Glutamatergic neuron (in vitro differentiated cells): ENCODE measurements around the gene RGPD4. TPM values are rescaled to one million over a fixed set of nuclear protein-coding genes. Genes with fewer than 3 reads are reported as not detected.
"Not testable (repeated sequence)": the region's sequence is repeated elsewhere in the genome, so short reads cannot be mapped to it uniquely, and the experiment has no call there.

ENCODE experiments used
- DNase-seq: peaks from one replicate; pipeline ENCODE4 v3.0.0; 2022
- H3K27ac Mint-ChIP-seq: one replicate; pipeline ENCODE4 v1.8.0; 2020; ENCODE audit warnings: mild to moderate bottlenecking, mixed read lengths, inconsistent platforms; ENCODE audit not compliant: unreplicated experiment
- H3K27me3 Mint-ChIP-seq: one replicate; pipeline ENCODE4 v1.8.0; 2020; ENCODE audit warnings: mild to moderate bottlenecking, moderate library complexity, mixed read lengths, inconsistent platforms; ENCODE audit not compliant: unreplicated experiment
- H3K36me3 Mint-ChIP-seq: one replicate; pipeline ENCODE4 v1.8.0; 2020; ENCODE audit warnings: mild to moderate bottlenecking, mixed read lengths, inconsistent platforms; ENCODE audit not compliant: unreplicated experiment
- H3K4me1 Mint-ChIP-seq: one replicate; pipeline ENCODE4 v1.8.0; 2020; ENCODE audit warnings: mild to moderate bottlenecking, low read depth, mixed read lengths, inconsistent platforms; ENCODE audit not compliant: unreplicated experiment
- H3K4me3 Mint-ChIP-seq: one replicate; pipeline ENCODE4 v1.8.0; 2020; ENCODE audit warnings: mild to moderate bottlenecking, mixed read lengths, inconsistent platforms; ENCODE audit not compliant: unreplicated experiment
- H3K9me3 Mint-ChIP-seq: one replicate; pipeline ENCODE4 v1.8.0; 2020; ENCODE audit warnings: mild to moderate bottlenecking, moderate library complexity, mixed read lengths, inconsistent platforms; ENCODE audit not compliant: unreplicated experiment
- total RNA-seq: library from RNA; stranded (reverse); fragmentation: NEBNext Ultra II Directional; extraction: Animal tissue kit (Norgen Biotek cat#: 25700); gene quantifications from one replicate; pipeline ENCODE4 v1.2.1, GENCODE V29; 2021; ENCODE audit not compliant: unreplicated experiment
- TF ChIP-seq, protein P1 (sequence below): fragments of 200-600 bp; sonication (generic); IDR thresholded peaks from one replicate; pipeline ENCODE4 v1.5.0; 2021; ENCODE audit not compliant: partially characterized antibody, unreplicated experiment

The RGPD4 gene
- total RNA-seq, 1 donor from 2014 or later: 0.12 TPM

DNA sequence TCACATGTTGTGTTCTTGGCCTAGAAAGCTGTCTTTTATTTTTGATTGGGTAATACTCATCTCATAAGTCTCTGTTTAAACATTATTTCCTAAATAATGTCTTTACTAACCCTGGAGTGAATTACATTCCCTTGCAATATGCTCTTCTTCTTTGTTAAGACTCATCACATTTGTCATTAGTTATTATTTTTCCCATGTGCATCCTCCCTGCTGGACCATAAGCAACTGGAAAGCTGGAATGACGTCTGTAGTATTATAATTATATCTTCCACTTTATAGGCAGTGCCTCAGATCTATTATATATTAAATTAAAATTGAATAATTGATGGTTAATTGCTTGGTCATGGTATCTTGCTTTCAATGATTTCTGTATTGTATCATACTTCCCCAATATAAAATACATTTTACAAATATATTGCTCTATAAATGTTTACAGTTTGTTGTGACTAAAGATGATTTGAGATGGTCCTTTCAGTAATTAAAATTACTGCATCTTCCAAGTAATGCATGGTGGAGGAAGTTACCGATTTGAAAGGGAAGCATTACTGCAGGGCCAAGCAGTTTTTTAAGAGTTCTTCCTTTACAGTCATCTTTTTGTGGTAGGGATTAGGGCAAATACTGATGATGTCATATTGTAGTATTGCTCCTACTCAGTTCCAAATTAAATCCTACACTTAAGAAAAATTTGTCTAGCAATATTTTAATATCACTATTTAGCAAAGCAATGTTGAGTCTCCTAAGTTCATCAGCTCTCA, 2.1 kb upstream of the RGPD4 start:
- Mint-ChIP-seq H3K36me3 (no peaks in the 10 kb centered on the region), H3K4me3 (no peak overlapping the region), H3K4me1 (no peaks in the 10 kb centered on the region), H3K27me3 (no peaks in the 10 kb centered on the region), H3K9me3 (no peaks in the 10 kb centered on the region), H3K27ac (no peak overlapping the region)
- TF ChIP-seq, protein P1, sequence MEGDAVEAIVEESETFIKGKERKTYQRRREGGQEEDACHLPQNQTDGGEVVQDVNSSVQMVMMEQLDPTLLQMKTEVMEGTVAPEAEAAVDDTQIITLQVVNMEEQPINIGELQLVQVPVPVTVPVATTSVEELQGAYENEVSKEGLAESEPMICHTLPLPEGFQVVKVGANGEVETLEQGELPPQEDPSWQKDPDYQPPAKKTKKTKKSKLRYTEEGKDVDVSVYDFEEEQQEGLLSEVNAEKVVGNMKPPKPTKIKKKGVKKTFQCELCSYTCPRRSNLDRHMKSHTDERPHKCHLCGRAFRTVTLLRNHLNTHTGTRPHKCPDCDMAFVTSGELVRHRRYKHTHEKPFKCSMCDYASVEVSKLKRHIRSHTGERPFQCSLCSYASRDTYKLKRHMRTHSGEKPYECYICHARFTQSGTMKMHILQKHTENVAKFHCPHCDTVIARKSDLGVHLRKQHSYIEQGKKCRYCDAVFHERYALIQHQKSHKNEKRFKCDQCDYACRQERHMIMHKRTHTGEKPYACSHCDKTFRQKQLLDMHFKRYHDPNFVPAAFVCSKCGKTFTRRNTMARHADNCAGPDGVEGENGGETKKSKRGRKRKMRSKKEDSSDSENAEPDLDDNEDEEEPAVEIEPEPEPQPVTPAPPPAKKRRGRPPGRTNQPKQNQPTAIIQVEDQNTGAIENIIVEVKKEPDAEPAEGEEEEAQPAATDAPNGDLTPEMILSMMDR: no peak
- no peak for DNase-seq

DNA sequence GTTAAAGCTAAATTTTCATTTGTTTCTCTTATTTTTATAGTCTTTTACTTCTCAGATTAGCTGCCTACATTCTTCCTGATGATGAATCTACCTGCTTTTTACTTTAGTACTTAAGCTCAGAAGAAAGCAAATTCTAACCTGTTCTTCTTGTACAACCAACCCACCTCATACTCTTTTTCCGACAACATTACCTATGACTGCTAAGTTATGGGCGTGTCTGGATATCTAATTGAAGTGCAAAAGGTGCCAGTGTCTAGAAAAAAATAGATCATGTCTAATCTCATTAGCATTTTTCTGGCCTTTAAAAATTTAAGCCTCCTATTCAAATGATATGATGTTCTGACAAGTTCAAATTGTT, 1.5 kb upstream of the RGPD4 start:
- Mint-ChIP-seq H3K36me3 (no peaks in the 10 kb centered on the region), H3K4me3 (no peak overlapping the region), H3K27me3 (no peaks in the 10 kb centered on the region), H3K27ac (no peak overlapping the region), H3K4me1 (no peaks in the 10 kb centered on the region), H3K9me3 (no peaks in the 10 kb centered on the region)
- TF ChIP-seq, protein P1: no peak
- no peak for DNase-seq

DNA sequence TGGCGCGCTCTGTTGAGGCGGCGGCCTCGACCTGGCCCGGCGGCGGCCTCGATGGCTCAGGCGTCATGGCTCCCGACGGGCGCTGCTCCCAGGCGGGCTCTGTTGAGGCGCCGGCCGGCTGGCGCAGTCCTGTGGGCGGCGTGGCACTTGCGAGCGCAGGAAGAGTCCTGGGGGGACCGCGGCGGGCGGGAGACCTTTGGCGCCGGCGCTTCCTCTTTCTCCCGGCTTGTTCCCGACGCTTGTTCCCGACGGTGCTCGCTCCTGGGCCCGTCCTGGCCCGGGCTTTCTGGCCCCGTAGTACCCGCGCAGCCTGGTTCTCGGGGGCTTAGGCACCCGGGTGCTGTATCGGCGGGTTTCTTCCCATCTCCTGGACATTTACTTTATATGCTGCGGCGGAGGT, 2.8 kb downstream of the RGPD4 start:
- H3K4me1 Mint-ChIP-seq, H3K9me3 Mint-ChIP-seq, H3K27ac Mint-ChIP-seq, H3K27me3 Mint-ChIP-seq, H3K4me3 Mint-ChIP-seq, H3K36me3 Mint-ChIP-seq, DNase-seq: not testable (repeated sequence)

DNA sequence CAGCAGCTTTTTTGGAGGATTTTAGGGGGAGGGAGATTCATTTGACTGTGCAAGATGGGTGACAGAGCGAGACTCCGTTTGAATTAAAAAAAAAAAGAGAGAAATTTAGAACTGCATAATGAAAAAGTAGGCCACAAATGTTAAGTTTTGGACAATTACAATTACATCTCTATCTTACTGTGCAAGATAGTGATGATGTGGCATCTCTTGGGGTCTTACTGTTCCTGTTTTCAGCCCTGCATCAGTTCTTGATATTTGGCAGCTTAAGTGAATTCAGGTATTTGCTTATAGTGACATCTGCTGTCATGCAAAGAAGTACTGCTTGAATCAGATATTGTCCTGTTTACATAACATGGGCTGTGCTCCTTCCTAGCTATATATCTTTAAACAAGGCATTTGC, 6.5 kb downstream of the RGPD4 start:
- H3K4me3 Mint-ChIP-seq, H3K36me3 Mint-ChIP-seq, DNase-seq, H3K9me3 Mint-ChIP-seq, H3K4me1 Mint-ChIP-seq, H3K27ac Mint-ChIP-seq, H3K27me3 Mint-ChIP-seq: not testable (repeated sequence)

DNA sequence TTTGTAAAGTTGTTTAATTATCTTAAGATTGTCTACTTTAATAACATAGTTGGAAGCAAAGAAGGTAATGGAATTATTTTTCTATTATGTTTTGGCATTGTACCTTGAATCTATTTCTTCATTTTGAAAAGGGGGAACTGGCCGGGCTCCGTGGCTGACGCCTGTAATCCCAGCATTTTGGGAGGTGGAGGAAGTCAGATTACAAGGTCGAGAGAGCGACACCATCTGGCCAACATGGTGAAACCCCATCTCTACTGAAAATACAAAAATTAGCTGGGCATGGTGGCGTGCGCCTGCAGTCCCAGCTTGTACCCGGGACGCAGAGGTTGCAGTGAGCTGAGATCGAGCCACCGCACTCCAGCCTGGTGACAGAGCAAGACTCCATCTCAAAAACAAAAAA, 6.9 kb downstream of the RGPD4 start:
- DNase-seq: peak; percentile 32

DNA sequence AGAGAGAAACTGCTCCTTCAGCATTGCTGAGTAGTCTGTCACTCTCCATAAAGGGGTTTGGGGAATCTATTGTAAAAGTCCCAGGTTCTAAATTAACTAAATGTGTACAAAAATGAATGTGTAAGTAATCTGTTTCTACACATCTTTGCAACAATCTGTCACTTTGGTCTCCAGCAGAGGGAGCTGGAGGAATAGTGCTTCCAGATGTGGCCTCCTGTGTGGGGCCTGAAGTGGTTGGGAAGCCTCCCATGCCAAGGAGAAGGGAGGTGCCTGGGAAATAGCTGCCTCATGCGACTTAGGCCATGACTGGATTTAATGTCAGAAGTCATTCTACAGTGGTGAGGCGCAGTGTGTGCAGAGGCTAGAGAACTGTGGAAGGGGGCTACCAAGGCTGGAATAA, 89.4 kb downstream of the RGPD4 start:
- H3K27me3 Mint-ChIP-seq, H3K4me1 Mint-ChIP-seq, DNase-seq, H3K4me3 Mint-ChIP-seq, H3K36me3 Mint-ChIP-seq, H3K27ac Mint-ChIP-seq, H3K9me3 Mint-ChIP-seq: not testable (repeated sequence)

More for the DNA sequence above, 6.9 kb downstream of the RGPD4 start:
- H3K9me3 Mint-ChIP-seq, H3K36me3 Mint-ChIP-seq, H3K4me3 Mint-ChIP-seq, H3K4me1 Mint-ChIP-seq, H3K27ac Mint-ChIP-seq, H3K27me3 Mint-ChIP-seq: not testable (repeated sequence)

DNA sequence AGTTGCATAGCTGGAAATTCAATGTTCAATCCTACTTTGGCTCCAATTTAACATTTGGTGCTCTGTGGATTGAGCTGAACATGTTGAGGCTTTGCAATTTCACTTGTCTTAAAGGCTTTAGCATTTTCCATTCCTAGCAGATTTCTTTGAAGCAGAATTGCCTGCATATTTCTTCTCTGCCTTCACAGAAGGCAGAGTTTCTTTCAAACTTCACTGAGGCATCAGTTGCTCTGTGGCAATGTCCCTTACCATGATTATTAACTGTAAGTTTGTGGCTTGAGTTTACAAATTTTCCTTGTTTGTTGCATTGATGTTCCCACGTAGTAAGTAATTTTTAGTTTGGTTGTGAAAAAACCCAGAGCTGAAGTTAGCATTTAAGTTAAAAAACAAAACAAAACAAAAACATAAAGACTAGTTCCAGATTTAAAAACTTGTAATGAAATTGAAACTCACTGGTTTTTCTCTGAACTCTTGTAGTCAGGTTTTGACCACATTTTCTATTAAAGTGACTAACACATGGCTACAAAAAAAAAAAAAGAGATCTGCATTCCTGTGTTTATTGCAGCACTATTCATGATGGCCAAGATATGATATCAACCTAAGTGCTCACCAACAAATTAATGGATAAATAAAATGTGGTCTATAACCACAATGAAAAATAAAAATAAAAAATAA, 90.1 kb downstream of the RGPD4 start:
- not testable (repeated sequence) for DNase-seq, H3K4me1 Mint-ChIP-seq, H3K27ac Mint-ChIP-seq, H3K4me3 Mint-ChIP-seq, H3K27me3 Mint-ChIP-seq, H3K36me3 Mint-ChIP-seq, H3K9me3 Mint-ChIP-seq
